Ureter (tissue), 1 donor: ENCODE results near the gene HSPA12A. TPM values are rescaled to one million over a fixed set of nuclear protein-coding genes. Genes with fewer than 3 reads are reported as not detected.

Experiments
- DNase-seq: peaks from one replicate; pipeline ENCODE4 v3.0.0-alpha.2; 2020; ENCODE audit warnings: low spot score
- total RNA-seq: library from RNA; stranded (reverse); gene quantifications from one replicate; pipeline ENCODE4 v1.2.4, GENCODE V29; 2023
- donor health status: DM: yes; HTN: yes; CAD: no.

HSPA12A gene
- total RNA-seq, 1 donor from 2014 or later, result 15.7 TPM

- no peak for DNase-seq
These were observed 1.1 kb upstream of the HSPA12A start for GRCh38 chr10:116743266-116744064.

- DNase-seq, result no peak
These were observed 695 bp downstream of the HSPA12A start for GRCh38 chr10:116741391-116742351.

- no peak for DNase-seq
These were observed 1.4 kb downstream of the HSPA12A start for GRCh38 chr10:116740971-116741370.

- DNase-seq, result no peak
These were observed 4.0 kb downstream of the HSPA12A start for GRCh38 chr10:116738339-116738738.

- no peak for DNase-seq
These were observed 4.6 kb downstream of the HSPA12A start for GRCh38 chr10:116737627-116738327.

- no peak for DNase-seq
These were observed 8.8 kb downstream of the HSPA12A start for GRCh38 chr10:116733566-116733965.

GRCh38 chr10:116732573-116732972, 9.8 kb downstream of the HSPA12A start:
- DNase-seq, result no peak

GRCh38 chr10:116730464-116731260, 11.7 kb downstream of the HSPA12A start:
- DNase-seq, result no peak

GRCh38 chr10:116729243-116729642, 13.1 kb downstream of the HSPA12A start:
- no peak for DNase-seq

GRCh38 chr10:116728526-116729096, 13.8 kb downstream of the HSPA12A start:
- DNase-seq, result no peak

- no peak for DNase-seq
These were observed 18.7 kb downstream of the HSPA12A start for GRCh38 chr10:116723428-116724281.

- DNase-seq, result no peak
These were observed 19.5 kb downstream of the HSPA12A start for GRCh38 chr10:116722736-116723427.

- DNase-seq, result no peak
These were observed 20.6 kb downstream of the HSPA12A start for GRCh38 chr10:116721547-116722392.

- DNase-seq, result no peak
These were observed 21.5 kb downstream of the HSPA12A start for GRCh38 chr10:116720668-116721546.

GRCh38 chr10:116720241-116720643, 22.1 kb downstream of the HSPA12A start:
- DNase-seq, result no peak

- DNase-seq, result no peak
These were observed 22.6 kb downstream of the HSPA12A start for GRCh38 chr10:116719804-116720203.

- DNase-seq, result no peak
These were observed 24.3 kb downstream of the HSPA12A start for GRCh38 chr10:116718058-116718457.
